Chondrocyte (in vitro differentiated cells): ENCODE measurements around the gene MARK3. TPM values are rescaled to one million over a fixed set of nuclear protein-coding genes. Genes with fewer than 3 reads are reported as not detected.

Source experiments
- DNase-seq: peaks from one replicate; pipeline ENCODE4 v3.0.0; 2021; ENCODE audit warnings: mixed read lengths, low spot score
- H3K27ac Mint-ChIP-seq: one replicate; pipeline ENCODE4 v1.8.0; 2021; ENCODE audit warnings: mild to moderate bottlenecking, moderate library complexity, mixed read lengths; ENCODE audit not compliant: unreplicated experiment
- H3K27me3 Mint-ChIP-seq: 2 replicates; pipeline ENCODE4 v1.8.0; 2021; ENCODE audit warnings: low read depth, mixed read lengths
- H3K36me3 Mint-ChIP-seq: 2 replicates; pipeline ENCODE4 v1.8.0; 2021; ENCODE audit warnings: low read depth, mixed read lengths
- H3K4me1 Mint-ChIP-seq: 2 replicates; pipeline ENCODE4 v1.8.0; 2021; ENCODE audit warnings: low read depth, mild to moderate bottlenecking, mixed read lengths
- H3K4me3 Mint-ChIP-seq: one replicate; pipeline ENCODE4 v1.8.0; 2021; ENCODE audit warnings: mild to moderate bottlenecking, moderate library complexity, mixed read lengths; ENCODE audit not compliant: unreplicated experiment
- H3K9me3 Mint-ChIP-seq: 2 replicates; pipeline ENCODE4 v1.8.0; 2021; ENCODE audit warnings: low read depth, mixed read lengths
- total RNA-seq: library from RNA; stranded (reverse); gene quantifications from 3 replicates; pipeline ENCODE4 v1.2.1, GENCODE V29; 2021
- TF ChIP-seq, protein P1 (sequence below): fragments of 200-600 bp; sonication (generic); IDR thresholded peaks from 2 replicates; pipeline ENCODE4 v1.5.0; 2021; ENCODE audit warnings: antibody characterized with exemption, mild to moderate bottlenecking, moderate library complexity

The MARK3 gene
- total RNA-seq, 1 donor from 2014 or later = 65.1 TPM

- DNase-seq = no peak
- Mint-ChIP-seq H3K4me3 (no peak overlapping the region), H3K9me3 (no peaks in the 10 kb centered on the region), H3K36me3 (no peaks in the 10 kb centered on the region), H3K27me3 (no peaks in the 10 kb centered on the region), H3K4me1 (peaks cover 30% of the 10 kb centered on the region), H3K27ac (no peak overlapping the region)
- TF ChIP-seq, protein P1, sequence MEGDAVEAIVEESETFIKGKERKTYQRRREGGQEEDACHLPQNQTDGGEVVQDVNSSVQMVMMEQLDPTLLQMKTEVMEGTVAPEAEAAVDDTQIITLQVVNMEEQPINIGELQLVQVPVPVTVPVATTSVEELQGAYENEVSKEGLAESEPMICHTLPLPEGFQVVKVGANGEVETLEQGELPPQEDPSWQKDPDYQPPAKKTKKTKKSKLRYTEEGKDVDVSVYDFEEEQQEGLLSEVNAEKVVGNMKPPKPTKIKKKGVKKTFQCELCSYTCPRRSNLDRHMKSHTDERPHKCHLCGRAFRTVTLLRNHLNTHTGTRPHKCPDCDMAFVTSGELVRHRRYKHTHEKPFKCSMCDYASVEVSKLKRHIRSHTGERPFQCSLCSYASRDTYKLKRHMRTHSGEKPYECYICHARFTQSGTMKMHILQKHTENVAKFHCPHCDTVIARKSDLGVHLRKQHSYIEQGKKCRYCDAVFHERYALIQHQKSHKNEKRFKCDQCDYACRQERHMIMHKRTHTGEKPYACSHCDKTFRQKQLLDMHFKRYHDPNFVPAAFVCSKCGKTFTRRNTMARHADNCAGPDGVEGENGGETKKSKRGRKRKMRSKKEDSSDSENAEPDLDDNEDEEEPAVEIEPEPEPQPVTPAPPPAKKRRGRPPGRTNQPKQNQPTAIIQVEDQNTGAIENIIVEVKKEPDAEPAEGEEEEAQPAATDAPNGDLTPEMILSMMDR = peak; percentile 30
Measured at GRCh38 chr14:103542605-103543088, 157.4 kb downstream of the MARK3 start.

- Mint-ChIP-seq H3K27me3 (no peaks in the 10 kb centered on the region), H3K36me3 (no peaks in the 10 kb centered on the region), H3K4me3 (no peak overlapping the region), H3K27ac (peak overlapping the region; percentile 8), H3K9me3 (no peaks in the 10 kb centered on the region), H3K4me1 (peaks cover 30% of the 10 kb centered on the region)
- peak; percentile 88 for DNase-seq
- TF ChIP-seq, protein P1 = no peak
Measured at GRCh38 chr14:103543140-103543539, 157.9 kb downstream of the MARK3 start.

DNA sequence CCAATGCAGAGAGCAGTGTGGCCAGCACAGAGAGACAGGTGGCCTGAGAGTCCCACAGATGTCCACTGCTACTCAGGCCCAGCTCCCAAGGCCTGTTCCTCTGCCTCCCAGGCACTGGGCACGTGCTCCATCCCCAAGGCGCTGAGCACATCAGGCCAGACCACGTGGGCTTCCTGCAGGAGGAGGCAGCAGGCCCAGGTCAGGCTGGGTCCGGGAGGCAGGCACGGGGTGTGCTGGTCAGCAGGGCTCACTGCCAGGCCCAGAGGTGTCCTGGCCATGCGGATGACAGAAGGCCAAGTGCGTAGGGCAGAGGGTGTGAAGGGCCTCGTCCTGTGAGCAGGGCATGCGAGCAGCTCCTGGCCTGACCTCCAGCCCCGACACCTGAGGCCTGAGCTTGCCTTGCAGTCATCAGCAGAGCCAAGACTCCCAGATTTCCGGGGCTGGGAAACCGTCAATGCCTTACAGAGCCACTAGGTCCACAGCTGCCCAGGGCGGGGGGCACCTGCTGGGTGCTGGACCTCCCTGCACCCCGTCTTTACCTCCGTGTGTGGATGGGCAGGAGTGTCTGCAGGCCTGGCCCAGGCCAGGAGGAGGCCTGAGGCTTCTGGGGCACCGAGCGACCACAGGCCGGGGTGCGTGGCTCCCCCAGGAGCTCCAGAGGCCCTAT is 158.6 kb downstream of the MARK3 start:
- TF ChIP-seq, protein P1 = no peak
- peaks cover 30% of the 10 kb centered on the region for H3K4me1 Mint-ChIP-seq
- no peak overlapping the region for H3K27ac Mint-ChIP-seq
- H3K9me3 Mint-ChIP-seq = no peaks in the 10 kb centered on the region
- H3K4me3 Mint-ChIP-seq = no peak overlapping the region
- H3K27me3 Mint-ChIP-seq = no peaks in the 10 kb centered on the region
- no peaks in the 10 kb centered on the region for H3K36me3 Mint-ChIP-seq
- peak; percentile 82 for DNase-seq

- no peaks in the 10 kb centered on the region for H3K27me3 Mint-ChIP-seq
- no peak overlapping the region for H3K27ac Mint-ChIP-seq
- H3K36me3 Mint-ChIP-seq = no peaks in the 10 kb centered on the region
- H3K9me3 Mint-ChIP-seq = no peaks in the 10 kb centered on the region
- TF ChIP-seq, protein P1 = no peak
- H3K4me1 Mint-ChIP-seq = peaks cover 26% of the 10 kb centered on the region
- DNase-seq = peak; percentile 83
- no peak overlapping the region for H3K4me3 Mint-ChIP-seq
Measured at GRCh38 chr14:103544388-103545218, 159.4 kb downstream of the MARK3 start.

GRCh38 chr14:103545219-103545914 is 160.2 kb downstream of the MARK3 start:
- Mint-ChIP-seq H3K27me3 (no peaks in the 10 kb centered on the region), H3K9me3 (no peaks in the 10 kb centered on the region), H3K27ac (no peak overlapping the region), H3K4me3 (no peak overlapping the region), H3K36me3 (no peaks in the 10 kb centered on the region), H3K4me1 (peaks cover 25% of the 10 kb centered on the region)
- DNase-seq = peak; percentile 74
- TF ChIP-seq, protein P1 = no peak
